Measurements from ENCODE around the gene AARS2.
"Not testable (repeated sequence)": the region's sequence is repeated elsewhere in the genome, so short reads cannot be mapped to it uniquely, and the experiment has no call there.

Gene AARS2

DNA sequence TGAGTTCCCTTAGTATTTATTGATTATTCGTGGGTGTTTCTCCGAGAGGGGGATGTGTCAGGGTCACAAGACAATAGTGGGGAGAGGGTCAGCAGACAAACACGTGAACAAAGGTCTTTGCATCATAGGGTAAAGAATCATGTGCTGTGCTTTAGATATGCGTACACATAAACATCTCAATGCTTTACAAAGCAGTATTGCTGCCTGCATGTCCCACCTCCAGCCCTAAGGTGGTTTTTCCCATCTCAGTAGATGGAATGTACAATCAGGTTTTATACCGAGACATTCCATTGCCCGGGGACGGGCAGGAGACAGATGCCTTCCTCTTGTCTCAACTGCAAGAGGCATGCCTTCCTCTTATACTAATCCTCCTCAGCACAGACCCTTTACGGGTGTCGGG, 15.1 kb upstream of the AARS2 start:
- not testable (repeated sequence) for DNase-seq

DNA sequence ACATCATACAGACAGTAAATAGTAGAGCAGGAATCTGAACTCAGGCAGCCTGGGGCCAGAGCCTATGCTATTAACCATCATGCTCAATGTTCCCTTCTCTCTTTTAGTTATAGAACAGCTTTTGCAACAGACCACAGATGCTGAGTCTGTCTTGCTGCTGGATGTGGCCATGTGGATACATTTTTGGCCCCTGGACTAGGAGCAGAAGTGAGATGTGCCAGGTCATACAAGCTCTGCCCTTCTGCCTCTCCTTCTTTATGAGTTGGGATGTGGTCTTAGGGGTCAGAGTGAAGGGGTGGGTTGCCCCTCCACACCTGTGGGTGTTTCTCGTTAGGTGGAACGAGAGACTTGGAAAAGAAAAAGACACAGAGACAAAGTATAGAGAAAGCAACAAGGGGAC, 14.6 kb upstream of the AARS2 start:
- DNase-seq: no peak

DNA sequence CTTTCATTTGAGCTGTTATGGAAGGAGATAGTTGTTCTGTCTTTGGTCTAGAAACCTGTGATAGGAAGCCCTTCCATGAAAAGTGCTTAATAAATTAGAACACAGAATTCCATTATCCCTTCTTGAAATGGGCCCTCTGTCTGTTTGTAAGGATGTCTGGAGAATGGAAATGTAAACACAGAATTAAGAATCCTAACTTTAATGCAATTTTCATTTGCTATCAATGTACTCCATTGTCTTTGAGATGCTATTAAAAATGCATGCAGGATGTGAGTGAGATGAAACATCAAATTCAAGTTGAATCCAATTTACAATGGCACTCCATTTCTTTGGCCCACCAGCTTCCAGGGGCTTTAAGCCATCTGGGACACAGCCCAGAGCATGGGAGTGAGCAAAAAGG, 13.9 kb upstream of the AARS2 start:
- DNase-seq: no peak

DNA sequence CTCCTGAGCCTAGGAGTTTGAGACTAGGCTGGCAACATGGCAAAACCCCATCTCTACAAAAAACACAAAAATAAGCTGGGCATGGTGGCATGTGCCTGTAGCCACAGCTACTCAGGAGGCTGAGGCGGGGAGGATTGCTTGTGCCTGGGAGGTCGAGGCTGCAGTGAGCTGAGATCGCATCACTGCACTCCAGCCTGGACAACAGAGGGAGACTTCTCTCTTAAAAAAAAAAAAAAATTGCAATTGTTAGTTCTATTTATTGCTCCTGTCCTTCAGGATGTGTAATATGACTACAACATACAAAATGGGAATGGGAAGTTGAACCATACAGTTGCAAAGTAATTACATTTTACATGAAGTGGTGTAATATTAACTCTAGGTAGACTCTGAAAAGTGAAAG, 8.1 kb upstream of the AARS2 start:
- DNase-seq: no peak

DNA sequence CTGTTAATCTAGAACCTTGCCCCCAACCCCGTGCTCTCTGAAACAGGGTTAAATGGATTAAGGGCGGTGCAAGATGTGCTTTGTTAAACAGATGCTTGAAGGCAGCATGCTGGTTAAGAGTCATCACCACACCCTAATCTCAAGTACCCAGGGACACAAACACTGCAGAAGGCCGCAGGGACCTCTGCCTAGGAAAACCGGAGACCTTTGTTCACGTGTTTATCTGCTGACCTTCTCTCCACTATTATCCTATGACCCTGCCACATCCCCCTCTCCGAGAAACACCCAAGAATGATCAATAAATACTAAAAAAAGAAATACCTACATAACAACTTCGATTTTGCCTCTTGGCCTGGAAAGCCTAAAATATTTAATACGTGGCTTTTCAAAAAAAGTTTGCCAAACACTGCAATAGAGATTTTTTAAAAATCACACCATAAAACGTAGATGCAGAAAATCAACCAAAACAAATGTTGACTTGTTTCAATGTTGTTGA, 4.0 kb upstream of the AARS2 start:
- not testable (repeated sequence) for DNase-seq

DNA sequence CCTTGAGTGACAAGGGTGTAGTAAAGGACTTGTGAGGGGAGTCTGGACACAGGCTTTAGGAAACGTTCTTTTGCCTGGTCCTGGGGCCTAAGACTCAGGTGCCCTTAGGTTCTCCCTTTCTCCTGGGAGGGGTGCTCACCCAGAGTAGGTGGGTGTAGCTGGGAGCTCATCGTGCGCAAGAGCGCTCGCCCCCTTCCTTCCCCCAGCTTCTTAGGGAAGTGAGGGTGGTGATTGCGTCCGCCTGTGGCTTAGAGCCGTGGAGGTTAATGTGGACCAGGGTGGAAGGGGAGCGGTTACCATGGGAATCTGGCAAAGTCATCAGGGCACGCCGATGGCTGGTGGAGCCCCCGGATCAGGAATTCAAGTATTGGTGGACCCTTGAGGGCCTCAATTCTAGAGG, 3.3 kb upstream of the AARS2 start:
- DNase-seq: no peak

DNA sequence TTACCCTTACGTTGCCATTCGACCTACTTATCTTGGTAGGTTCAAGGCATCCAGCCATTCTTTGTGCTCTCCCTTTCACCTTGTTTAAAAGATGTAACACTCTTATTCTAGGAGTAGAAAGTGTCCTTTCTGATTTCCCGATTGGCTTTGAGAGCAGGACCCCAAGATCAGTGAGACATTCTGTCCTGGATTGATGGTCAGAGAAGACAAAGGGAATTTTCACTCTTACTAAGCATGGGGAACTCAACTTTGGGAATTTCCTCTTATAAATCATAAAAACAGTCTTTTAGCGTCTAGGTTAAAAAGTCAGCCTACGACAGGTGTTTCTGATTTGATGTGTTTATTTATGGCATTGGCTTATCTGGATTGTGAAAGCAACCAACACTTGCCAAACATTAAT, 2.8 kb upstream of the AARS2 start:
- no peak for DNase-seq

DNA sequence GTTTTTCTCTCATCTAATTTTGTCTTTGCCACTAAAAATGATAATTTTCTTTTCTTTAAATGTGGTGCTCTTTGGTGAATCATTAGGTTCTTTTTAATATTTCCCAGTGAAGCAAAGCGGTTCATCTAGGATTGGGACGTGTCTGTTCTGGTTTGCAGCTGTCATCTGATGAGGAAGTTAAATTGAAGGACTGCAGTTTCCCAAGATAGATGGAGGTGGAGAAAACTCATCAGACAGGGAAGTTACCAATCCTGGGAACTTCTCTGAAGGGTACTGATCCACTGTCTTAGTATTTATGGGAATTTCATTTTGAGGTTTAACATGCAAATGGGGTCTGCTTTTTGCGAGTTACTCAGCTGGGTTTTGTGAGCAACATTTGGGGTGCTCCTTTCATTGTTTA, 2.4 kb upstream of the AARS2 start:
- DNase-seq: no peak

DNA sequence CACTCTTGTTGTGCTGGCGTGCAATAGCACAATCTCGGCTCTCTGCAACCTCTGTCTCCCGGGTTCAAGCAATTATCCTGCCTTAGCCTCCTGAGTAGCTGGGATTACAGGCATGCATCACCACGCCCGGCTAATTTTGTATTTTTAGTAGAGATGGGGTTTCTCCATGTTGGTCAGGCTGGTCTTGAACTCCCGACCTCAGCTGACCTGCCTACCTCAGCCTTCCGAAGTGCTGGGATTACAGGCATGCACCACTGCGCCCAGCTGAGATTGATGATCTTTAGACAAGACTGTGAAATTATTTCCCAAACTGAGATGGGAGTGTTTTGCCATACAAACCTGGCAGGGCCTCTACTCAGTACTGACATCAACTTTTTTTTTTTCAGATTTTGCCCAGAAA, 1.5 kb upstream of the AARS2 start:
- not testable (repeated sequence) for DNase-seq

DNA sequence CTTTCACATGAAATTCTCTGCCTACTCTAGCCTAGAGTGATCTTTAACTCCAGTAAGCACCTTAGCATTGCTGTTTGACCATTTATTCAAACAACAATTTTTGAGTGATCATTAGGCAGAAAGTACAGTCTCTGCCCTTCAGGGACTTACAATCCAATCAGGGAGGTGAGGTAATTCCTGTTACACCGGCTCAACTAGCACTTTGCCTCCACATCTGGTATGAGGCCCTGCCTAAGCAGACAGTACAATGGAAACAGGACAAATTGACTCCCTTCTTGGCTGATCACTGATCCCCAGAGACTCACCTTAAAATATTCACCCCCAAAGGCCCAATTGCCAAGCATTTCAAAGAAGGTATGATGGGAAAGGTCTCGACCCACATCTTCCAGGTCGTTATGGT, 1.4 kb downstream of the AARS2 start:
- no peak for DNase-seq

DNA sequence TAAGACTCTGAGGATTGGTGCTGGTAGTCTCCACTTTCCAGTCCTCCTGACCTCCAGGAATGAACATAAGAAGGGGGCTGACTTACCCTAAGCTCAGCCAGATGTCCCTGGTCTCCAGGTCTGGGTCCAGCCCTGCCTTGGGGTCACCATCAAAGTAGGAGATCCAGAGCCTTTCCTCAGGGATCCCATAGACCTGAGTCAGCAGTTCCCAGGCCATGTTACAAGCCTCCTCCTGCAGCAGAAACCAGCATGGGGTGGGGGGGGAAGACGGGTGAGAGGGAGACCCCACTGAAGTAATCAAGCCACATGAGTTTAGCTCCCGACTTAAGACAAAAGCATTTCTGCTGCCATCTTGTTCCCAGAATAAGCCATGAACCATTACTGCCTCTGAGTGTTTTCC, 1.8 kb downstream of the AARS2 start:
- no peak for DNase-seq

DNA sequence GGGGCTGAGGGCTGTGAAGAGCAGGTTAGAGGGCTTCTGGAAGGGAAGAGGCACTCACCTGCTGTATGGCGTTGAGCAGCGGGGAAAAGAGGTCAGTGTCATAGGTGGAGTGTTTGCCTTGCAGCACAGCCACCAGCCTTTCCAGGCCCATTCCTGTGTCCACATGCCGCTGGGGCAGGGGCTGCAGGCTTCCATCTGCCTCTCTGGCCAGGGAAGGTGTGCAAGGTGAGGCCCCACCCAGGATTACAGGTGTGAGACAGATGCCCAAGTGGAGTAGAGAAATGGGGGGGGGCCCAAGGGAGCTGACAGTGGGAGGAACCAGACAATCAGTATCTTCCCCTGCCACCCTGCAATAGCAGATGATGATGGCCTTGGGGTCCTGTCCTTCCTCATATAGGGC, 2.9 kb downstream of the AARS2 start:
- no peak for DNase-seq

DNA sequence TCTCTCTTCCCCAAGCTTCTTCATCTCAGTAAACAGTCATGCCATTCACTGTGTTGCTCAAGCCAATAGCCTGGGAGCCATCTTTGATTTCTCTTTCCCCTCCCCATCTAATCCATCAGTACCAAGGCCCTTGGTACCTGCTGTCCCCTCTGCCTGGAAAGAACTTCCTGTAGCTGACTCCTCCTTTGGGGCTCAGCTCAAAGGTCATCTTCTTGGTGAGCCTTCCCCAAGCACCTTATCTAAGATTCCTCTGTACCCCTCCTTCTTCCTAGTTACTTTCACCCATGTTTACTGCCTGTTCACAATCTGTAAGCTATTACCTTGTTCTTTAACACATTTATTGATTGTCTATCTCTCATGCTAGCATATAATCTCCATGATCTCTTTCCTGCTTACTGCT, 3.5 kb downstream of the AARS2 start:
- no peak for DNase-seq

DNA sequence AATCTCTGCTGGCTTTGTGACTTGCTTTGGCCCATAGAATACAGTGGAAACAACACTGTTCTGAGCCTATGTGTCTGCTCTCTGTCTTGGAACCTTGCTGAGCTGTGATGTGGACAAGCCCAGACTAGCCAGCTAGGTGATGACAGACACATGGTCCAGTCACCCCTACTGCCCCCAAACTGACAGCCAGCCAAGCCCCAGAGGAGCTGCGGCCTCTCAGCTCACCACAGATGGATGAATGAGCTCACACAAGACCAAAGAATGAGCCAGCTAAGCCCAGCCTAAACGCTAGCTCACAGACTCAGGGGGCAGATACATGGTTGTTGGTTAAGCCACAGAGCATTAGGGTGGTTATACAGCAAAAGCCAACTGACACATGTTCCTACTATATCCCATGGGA, 4.1 kb downstream of the AARS2 start:
- DNase-seq: no peak

DNA sequence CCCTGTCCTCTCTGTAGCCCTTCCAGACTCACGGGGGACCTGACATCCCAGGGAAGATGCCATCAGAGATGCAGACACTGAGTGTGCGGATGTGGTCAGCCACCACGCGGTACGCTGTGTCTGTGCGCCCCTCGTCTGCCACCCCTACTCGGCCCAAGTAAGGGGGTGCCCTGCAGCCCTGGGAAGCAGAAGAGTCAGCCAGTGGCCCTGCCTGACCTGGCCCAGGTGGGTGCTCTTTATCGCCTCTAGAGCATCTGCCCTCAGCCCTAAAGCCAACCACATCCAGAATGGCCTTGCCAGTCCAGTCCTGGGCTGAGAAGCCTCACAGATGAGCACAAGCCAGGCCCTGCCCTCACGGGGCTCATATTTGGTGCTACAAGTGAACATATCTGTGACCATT, 5.9 kb downstream of the AARS2 start:
- no peak for DNase-seq

DNA sequence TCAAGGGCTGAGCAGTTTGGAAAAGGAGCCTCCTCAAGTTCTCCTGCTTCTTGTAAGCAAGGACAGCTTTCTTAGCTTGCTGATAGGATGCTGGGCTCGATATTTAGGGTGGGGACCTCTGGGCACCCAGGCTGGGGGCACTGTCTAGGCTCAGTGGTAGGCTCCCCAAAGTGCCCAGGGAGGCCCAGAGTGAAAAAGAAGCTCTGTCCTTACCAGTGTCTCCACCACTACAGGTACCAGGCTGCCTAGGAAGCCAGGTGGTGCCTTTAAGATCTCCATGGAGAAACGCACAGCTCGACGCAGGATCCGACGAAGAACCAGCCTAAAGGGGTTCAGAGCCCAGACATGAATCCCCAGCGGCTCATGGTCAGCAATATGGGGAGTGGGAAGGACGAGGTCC, 6.4 kb downstream of the AARS2 start:
- DNase-seq: no peak

DNA sequence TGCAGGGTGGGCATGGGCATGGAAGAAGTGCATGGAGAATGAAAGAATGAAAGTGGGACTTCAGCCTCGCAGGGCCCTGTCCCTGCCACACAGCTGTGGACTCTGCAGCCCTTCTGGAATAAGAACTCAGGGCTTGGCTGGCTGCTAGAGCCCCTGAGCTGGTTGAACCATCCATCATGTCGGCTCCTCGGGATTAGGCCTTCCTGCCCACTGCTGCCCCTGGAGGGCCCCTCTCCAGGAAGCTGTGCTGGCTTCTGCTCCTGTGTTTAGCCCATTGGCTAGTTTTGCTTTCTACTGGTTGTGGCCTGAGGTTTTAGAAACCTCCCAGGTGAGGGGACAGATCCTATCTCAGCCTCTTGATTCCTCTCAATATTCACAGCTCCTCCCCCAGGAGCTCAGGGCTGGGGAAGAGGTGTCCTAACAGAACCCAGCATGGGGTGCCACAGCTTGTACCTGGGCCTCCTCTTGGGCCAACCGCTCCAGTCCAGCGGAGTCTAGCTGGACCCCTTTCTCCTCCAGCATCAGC, 7.9 kb downstream of the AARS2 start:
- no peak for DNase-seq

DNA sequence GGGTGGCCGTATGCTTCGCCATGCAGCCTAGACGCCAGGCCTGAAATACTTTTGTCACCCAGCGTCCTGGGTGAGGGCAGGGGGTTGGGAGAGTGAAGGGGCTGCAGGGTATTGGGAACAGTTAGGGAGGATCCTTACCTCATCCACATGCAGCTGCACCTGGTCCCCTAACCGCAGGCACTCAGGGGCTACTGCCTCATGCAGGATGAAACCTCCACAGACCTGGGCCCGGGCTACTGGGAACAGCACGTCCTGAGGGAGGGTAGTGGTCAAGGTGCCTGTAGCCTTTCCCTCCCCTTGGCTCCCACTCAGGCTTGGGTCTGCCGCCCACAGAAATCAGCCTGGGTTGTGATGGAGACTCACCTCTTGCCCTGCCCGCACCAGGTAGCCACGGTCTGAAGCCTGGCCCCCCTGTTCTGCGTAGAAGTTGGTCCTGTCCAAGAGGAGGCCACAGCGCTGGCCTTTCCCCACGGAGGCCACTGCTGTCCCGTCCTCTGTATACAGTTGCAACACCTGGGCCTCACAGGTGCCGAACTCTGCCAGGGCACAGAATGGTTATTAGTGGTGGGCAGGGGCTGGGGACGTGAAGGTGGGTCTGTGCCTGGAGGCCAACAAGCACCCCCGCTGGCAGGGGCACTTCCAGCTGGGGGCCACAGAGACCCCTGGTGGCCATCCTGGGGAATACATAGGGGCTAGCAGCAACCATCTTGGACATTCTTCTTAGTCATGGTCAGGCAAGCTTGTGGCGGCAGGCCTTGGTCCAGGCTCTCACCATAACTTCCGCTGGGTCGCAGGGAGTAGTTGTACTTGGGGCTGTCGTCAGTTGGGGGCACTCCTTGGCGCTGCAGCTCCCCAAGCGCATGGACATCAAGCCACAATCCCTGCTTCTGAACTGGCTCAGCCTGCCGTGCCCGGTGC, 8.6 kb downstream of the AARS2 start:
- DNase-seq: peak; percentile 49

DNA sequence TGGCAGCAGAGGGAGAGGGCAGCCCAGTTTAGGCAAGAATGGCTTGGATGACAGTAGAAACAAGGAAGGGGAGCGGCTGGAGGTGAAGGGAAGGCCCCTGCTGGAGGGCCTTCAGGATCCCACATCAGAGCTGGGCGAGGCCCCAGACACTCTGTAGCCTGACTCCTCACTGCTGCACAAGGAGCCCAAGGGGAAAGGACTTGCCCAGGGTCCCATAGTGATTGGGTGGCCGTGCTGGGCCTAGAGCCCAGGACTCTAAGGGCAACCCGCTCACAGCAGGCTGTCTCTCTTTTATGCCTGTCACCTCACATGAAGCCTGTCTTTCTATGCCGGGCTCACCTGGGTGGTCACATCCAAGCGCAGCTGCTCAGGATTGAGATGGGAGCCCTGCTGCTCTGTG, 9.3 kb downstream of the AARS2 start:
- DNase-seq: no peak

DNA sequence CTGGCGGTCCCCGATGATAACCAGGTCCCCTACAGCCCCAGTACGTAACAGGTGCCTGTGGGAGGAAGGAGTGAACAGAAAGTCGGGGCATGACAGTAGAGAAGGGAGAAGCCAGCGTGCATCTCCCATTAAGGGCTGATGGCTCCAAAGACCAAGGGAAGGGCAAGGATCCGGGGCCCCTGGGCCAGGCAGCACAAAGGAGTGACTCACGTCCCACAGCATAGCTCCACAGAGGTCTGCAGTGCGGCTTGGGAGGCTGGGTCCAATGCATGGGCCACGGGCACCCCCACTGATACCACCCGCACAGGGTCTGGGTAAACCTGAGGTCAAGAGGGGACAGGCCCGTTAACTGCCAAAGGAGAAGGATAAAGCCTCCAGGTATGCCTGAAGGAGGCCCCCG, 10.3 kb downstream of the AARS2 start:
- DNase-seq: no peak

DNA sequence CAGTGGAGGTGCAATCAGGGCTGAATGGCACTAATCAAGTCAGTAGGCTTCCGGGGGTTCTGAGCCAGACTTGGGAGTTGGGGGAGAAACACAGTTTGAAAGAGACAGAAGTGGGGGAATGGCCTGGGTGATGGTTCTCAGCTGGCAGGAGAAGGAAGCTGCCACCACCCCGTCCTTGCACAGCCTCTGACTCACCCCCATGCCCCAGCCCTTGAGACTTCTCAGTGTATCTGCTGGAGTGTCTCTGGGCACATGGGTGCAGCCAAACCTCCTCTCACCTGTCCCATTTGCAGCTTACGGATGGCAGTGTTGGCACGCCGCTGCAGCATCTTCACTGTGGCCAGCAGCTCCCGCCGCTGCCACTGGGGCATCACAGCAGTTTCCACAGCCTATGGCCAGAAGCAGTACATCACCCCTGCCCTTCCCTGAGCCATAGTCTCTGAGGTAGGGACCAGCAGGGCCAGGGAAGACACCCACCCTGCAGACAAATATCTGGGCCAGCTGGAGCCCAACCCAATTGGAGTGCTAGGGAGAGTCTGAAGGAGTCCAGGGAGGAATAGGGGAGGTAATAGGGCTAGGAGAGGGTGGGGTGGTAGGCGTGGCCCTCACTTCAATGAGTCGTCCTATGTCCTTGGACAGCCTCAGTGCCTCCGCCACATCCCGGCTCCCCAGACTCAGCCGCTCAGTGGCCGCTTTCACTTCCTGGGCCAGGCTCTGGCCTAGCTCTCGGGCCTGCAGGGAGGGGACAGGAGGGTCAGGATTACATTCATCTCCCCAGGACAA, 11.2 kb downstream of the AARS2 start:
- no peak for DNase-seq

DNA sequence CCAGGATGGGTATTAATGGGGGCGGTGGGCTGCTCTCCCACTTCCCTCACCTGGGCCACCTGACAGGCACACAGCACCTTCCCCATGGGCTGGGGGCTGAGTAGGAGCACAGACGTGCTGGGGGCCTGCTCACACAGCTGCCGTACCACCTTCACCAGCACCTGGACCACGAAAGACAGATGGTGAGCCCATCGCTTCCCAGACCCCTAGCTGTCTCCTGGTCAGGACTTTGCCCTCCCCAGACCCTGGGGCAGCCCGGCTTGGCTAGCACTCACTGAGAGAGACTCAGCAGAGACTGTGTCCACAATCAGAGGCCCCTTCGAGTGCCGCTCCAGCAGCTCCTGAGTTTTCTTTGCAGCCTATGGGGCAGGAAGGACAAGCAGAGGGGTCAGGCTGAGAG, 12.0 kb downstream of the AARS2 start:
- DNase-seq: no peak

DNA sequence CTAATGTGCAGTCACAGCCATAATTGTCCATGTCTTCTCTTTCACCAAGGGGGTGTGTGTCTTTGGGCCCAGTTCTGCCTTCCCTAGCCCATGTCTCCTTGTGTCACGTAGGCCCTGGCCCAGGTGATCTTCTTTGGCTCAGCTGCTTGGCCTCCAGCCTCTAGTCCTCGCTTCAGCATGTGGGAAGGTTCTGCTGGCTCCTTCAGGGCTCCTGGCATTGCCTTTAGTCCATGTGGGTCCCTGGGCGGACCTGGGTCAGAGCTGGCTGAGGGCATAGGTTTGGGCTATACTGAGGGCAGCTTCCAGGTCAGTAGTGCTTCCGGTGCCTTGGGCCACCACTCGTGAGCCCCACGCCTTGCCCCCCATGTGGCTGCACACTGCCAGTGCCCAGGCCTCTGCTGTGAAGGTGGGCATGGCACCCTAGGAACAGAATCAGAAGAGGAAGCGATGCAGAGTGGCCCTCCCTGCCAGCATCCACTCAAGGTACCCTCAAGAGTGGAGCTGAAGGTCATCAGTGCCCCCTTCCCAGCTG, 12.8 kb downstream of the AARS2 start:
- DNase-seq: no peak

DNA sequence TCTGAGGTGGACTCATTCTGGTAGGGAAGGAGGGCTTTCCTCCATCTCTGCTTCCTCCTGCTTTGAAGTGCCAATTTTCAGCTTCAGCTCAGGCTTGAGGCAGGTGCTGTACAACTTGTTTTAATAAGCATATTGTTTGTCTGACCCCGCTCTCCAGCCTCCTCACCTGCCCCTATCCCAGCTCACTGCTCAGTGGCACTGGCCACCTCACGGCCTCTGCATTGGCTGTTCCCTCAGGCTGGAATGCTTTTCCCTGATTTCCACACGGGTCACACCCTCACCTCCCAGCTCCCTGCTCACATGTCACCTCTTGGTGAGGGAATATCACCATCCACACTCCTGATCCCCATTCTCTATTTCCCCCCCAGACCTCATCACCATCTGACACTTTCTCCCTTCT, 14.3 kb downstream of the AARS2 start:
- no peak for DNase-seq

Measured in CD4-positive, alpha-beta T cell treated with Interferon gamma for 1 hour (primary cell).